GM19463 (cell line): ENCODE results near the gene INPP5B.
A peak's percentile ranks its signal among the peaks of the same experiment; 100 is the strongest.
"Not testable (repeated sequence)": the region's sequence is repeated elsewhere in the genome, so short reads cannot be mapped to it uniquely, and the experiment has no call there.

ENCODE experiments used
- ATAC-seq: cut with Tn5 transposase; IDR thresholded peaks from one replicate; pipeline ENCODE4 v1.9.1; 2021; ENCODE audit warnings: mild to moderate bottlenecking, moderate library complexity; ENCODE audit not compliant: unreplicated experiment

The INPP5B gene

GRCh38 chr1:37948841-37949240, 2.0 kb upstream of the INPP5B start:
- no peak for ATAC-seq

GRCh38 chr1:37948166-37948565, 1.3 kb upstream of the INPP5B start:
- ATAC-seq = no peak

DNA sequence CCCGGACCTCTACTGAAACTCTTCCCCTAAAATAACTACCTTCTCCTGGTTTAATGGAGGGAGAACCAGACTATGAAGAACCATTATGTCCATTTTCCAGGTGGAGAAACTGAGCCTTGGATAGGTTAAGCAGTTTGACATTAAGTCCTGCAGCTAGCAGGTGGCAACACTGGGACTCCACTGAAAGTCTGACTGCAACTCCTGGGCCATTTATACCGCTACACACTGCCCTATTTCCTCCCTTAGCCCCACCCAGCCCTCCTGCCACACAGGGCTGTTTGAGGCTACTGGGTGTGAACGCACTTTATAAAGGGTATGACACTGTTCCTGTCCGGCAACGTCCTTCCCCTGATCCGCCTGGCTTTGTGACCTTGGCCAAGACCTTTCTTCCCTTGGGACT, 511 bp upstream of the INPP5B start:
- no peak for ATAC-seq

DNA sequence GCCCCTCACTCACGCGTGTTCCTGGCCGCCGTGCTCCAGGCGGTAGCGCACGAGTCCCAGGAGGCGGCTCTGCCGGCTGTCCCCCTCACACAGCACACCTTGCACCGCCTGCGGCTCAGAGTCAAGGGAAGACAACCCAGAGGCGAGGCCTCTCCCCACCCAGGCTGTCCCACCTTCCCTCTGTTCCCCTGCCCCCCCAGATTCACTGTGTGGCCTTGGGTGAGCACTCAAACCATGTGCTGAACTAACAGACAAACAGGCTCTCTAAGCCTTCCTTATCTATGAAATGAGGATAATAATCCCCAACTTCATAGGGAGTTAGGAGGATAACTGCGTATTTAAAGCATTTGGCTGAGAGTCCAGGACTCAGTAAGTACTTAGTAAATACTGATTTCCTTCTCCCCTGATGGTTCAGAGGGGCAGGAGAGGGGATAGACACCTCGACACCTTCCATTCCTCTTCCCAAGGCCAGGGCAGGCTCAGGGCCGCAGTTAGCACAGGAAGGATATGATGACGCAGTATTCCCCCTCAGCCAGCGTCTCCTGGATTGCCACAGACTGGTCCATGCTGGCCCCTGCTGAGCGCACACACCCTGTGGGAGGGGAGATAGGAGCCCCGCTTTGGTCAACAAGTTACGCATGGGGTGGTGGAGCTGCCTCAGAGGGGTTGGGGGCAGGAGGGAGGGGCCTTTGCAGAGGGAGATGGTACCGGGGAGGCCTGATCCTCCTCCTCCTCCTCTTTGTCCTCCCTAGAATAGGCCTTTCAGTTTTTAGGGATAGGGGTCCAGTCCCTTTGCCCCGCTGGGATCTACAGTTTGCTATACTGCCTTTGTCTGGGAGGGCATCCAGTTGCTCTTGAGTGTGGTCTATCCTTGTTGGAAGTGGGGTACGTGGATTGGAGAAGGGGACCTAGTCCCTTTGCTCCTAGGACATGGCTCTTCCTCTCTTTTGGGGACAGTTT, 830 bp downstream of the INPP5B start:
- ATAC-seq = no peak

DNA sequence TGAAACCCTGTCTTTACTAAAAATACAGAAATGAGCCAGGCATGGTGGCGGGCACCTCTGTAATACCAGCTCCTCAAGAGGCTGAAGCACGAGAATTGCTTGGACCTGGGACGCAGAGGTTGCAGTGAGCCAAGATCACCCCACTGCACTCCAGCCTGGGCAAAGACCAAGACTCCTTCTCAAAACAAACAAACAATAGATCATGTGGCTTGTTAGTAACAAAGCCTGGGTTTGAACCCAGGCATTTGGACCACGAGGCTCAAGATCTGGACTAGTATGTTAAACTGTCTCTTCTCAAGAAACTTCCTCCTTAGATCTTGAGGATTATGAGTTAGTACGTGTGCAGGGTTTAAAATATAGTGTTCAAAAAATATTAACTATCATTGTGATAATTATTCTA, 1.6 kb downstream of the INPP5B start:
- ATAC-seq = no peak

DNA sequence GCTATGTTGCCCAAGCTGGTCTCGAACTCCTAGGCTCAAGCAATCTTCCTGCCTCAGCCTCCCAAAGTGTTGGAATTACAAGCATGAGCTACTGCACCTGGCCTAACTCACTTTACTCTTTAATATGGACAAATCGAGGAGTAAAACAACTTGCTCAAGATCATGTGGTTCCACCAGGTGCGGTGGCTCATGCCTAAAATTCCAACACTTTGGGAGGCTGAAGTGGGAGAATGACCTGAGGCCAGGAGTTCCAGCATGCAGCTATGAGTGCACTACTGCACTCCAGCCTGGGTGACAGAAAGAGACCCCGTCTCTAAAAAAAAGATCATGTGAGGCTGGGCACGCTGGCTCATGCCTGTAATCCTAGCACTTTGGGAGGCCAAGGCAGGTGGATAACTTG, 2.0 kb downstream of the INPP5B start:
- ATAC-seq = no peak

- ATAC-seq = no peak
Measured at GRCh38 chr1:37944086-37944763, 2.6 kb downstream of the INPP5B start.

GRCh38 chr1:37940299-37940947, 6.4 kb downstream of the INPP5B start:
- no peak for ATAC-seq

DNA sequence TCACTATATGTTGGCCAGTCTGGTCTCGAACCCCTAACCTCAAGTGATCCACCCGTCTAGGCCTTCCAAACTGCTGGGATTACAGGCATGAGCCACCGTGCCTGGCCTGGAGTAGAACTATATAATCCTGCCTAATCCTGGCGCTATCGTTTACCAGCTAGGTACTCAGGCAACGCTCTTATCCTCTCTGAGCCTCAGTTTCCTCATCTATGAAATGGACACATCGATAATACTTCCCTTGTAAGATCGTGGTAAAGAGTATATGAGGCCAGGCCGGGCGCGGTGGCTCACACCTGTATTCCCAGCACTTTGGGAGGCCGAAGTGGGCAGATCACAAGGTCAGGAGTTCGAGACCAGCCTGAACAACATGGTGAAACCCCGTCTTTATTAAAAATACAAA, 10.1 kb downstream of the INPP5B start:
- ATAC-seq = not testable (repeated sequence)

- no peak for ATAC-seq
Measured at GRCh38 chr1:37932759-37933158, 14.1 kb downstream of the INPP5B start.

DNA sequence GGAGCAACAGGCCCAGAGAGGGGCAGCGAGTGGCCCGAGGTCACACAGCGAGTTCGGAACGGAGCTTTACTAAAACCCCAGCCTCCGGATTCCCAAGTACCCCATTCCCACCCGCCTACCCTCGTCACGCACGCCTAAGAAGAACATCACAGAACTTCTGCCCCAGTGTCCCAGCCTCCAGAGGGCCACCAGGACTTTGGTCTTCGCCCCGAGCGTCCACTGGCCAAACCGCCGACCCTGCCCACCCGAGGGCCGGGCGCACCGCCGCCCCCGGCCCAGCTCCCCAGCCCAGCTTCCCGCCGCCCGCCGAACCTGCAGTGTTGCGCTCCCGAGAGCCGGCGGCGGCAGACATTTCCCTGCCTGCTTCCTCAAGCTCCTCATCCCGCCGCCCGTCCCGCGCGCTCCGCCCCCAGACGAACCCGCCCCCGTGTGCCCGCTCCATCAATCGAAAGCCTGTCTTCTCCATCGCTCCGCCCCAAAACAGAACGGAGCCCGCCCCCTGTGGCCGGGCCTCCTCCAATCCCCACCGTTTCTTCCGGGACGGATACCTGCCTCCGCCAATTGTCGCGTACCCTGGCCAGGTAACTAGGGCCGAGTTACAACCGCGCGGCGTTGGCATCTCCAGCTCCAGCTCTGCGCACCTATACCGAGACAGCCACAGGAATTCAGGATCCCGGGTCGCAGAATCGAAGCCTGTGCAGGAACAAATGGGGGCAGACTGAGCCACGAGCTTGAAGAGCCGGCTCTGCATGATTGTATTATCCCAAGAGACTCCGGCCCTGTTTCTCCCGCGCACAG, 15.3 kb downstream of the INPP5B start:
- peak; percentile 92 for ATAC-seq

DNA sequence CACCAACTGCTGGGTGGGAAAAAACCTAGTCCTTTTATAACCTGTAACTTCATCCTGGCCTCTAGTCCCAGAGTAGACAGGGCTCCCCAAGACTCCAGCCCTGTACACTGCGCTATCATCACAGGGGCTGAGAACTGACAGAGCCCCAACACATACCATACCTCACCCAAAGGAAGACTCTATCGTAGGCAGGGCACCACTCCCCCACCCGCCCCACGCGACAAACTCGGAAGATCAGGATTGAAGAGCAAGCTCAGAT, 15.8 kb downstream of the INPP5B start:
- no peak for ATAC-seq

GRCh38 chr1:37930246-37931101, 16.4 kb downstream of the INPP5B start:
- no peak for ATAC-seq

GRCh38 chr1:37926038-37926924, 20.6 kb downstream of the INPP5B start:
- peak; percentile 65 for ATAC-seq

DNA sequence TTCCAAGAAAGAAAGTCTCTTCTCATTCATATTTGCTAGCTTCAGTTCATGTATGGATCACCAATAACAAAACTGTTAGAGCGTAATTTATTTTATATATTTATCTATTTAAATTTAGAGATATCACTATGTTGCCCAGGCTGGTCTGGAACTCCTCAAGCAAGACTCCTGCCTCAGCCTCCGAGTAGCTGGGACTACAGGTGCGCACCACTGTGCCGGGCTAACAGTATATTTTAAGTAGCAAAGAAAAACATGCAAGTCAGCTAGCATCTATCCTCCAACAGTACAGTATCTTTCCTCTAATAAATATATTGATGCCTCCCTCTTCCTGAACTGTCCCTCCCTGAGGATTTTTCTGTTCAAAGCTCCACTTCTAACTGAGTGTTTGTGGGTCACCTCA, 21.5 kb downstream of the INPP5B start:
- ATAC-seq = no peak

DNA sequence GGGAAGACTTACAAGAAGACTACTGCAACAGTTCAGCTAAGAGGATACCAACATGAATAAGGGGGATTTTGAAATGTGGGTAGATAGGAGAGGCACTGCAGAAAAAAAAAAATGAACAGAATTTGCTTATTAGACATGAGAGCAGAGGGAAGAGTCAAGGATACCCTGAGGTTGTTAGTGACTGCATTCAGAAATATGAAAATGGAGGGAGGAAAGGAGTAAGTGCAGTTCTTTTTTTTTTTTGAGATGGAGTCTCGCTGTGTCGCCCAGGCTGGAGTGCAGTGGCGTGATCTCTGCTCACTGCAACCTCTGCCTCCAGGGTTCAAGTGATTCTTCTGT, 23.3 kb downstream of the INPP5B start:
- no peak for ATAC-seq

DNA sequence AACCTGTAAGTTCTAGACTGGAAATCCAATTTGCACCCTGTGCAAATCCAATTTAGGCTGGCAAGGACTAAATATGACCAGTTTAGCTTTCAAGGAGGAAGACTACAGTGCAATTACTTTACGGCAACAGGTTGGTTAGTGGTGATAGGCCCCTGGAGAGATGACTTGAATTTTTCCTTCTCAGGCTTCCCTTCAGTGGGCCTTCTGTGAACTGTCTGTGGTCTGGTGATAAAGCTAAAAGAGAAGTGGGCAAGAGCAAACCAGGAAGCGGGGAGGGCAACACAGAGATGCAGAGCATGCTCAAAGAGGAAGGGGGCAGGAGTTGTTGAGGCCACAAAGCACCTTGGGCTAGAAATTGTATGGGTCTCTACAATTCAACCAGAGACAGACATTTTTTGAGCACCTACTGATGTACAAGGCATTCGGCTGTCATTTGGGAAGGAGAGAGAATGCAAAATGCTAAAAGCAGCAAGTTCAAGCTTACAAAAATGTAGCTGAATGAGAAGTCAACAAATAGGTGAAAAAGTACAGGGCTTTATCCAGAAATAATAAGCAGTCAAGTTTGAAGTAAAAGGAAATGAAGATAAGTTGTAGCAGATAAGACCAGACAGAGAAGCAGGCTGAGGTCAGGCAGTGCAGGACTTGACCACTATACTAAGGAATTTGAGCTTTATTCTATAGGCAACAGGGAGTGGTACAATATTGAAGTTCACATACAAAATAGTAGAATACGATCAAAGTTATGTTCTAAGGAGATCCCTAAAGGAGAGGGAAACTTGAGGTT, 23.9 kb downstream of the INPP5B start:
- ATAC-seq = peak; percentile 46

GRCh38 chr1:37919277-37919676, 27.6 kb downstream of the INPP5B start:
- ATAC-seq = no peak
